Calu3 (cell line): ENCODE measurements around the gene CSMD2. TPM values are rescaled to one million over a fixed set of nuclear protein-coding genes. Genes with fewer than 3 reads are reported as not detected.

Experiments
- BruUV-seq: library from RNA; stranded (reverse); fragments of 400-500 nt; replicated peaks from 2 replicates; lab custom pipeline; 2021; lab: Mats Ljungman, UMichigan
- CTCF ChIA-PET: fragments of 300-600 bp; sonication (Branson Sonifier 250); formaldehyde crosslinking; loops from one replicate; lab custom pipeline; 2022; ENCODE audit warnings: antibody characterized with exemption; lab: Charles Lee
- DNase-seq: peaks from one replicate; pipeline ENCODE4 v3.0.0; 2022
- H3K27ac Mint-ChIP-seq: one replicate; pipeline ENCODE4 v1.8.0; 2022; ENCODE audit warnings: mixed read lengths; ENCODE audit not compliant: unreplicated experiment
- H3K27me3 Mint-ChIP-seq: one replicate; pipeline ENCODE4 v1.8.0; 2022; ENCODE audit warnings: mixed read lengths; ENCODE audit not compliant: unreplicated experiment
- H3K36me3 Mint-ChIP-seq: one replicate; pipeline ENCODE4 v1.8.0; 2022; ENCODE audit warnings: mild to moderate bottlenecking, moderate library complexity, mixed read lengths; ENCODE audit not compliant: insufficient read depth, unreplicated experiment
- H3K4me1 Mint-ChIP-seq: one replicate; pipeline ENCODE4 v1.8.0; 2022; ENCODE audit warnings: mild to moderate bottlenecking, low read depth, mixed read lengths; ENCODE audit not compliant: unreplicated experiment
- H3K4me3 Mint-ChIP-seq: one replicate; pipeline ENCODE4 v1.8.0; 2022; ENCODE audit warnings: mild to moderate bottlenecking, low read depth, moderate library complexity, mixed read lengths; ENCODE audit not compliant: unreplicated experiment
- H3K9me3 Mint-ChIP-seq: one replicate; pipeline ENCODE4 v1.8.0; 2022; ENCODE audit warnings: low read depth, mixed read lengths; ENCODE audit not compliant: unreplicated experiment
- intact Hi-C: fragments of 100-400 bp; cut with micrococcal nuclease; formaldehyde crosslinking; loops from one replicate; pipeline ENCODE4 v1.10.0; 2022; ENCODE audit not compliant: unreplicated experiment
- total RNA-seq: library from RNA; stranded (reverse); gene quantifications from 2 replicates; pipeline ENCODE4 v1.2.3, GENCODE V29; 2022
- TF ChIP-seq, protein P1 (sequence below): fragments of 200-600 bp; IDR thresholded peaks from one replicate; pipeline ENCODE4 v1.8.0; 2022; ENCODE audit warnings: antibody characterized with exemption; ENCODE audit not compliant: unreplicated experiment

Gene CSMD2
- total RNA-seq, 1 experiment from 2014 or later = not detected

DNA sequence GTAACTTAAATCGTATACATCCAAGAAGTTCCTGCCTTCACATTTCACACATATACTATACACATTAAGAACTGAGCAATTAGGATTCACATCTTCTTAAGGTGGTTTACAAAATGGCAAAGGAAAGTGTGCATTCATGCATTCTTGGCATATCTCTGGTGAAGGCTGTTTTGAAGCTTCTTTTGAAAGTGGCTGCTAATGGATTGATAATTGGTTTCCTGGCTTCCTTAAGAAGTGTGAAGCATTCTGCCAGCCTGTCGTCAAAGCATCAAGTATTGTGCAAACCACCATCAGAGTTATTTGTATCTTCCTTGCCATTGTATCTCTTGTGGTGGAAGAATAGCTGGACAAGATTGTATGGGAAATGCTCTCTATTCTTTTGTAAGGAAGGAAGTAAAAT lies 396.2 kb downstream of the CSMD2 start:
- Mint-ChIP-seq H3K27ac (no peak overlapping the region), H3K4me1 (no peaks in the 10 kb centered on the region), H3K36me3 (no peaks in the 10 kb centered on the region), H3K27me3 (no peaks in the 10 kb centered on the region), H3K4me3 (no peak overlapping the region), H3K9me3 (peaks cover 3% of the 10 kb centered on the region)
- no peak for DNase-seq
- CTCF ChIA-PET = no interaction called here
- no TSS peak for BruUV-seq
- TF ChIP-seq, protein P1, sequence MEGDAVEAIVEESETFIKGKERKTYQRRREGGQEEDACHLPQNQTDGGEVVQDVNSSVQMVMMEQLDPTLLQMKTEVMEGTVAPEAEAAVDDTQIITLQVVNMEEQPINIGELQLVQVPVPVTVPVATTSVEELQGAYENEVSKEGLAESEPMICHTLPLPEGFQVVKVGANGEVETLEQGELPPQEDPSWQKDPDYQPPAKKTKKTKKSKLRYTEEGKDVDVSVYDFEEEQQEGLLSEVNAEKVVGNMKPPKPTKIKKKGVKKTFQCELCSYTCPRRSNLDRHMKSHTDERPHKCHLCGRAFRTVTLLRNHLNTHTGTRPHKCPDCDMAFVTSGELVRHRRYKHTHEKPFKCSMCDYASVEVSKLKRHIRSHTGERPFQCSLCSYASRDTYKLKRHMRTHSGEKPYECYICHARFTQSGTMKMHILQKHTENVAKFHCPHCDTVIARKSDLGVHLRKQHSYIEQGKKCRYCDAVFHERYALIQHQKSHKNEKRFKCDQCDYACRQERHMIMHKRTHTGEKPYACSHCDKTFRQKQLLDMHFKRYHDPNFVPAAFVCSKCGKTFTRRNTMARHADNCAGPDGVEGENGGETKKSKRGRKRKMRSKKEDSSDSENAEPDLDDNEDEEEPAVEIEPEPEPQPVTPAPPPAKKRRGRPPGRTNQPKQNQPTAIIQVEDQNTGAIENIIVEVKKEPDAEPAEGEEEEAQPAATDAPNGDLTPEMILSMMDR = no peak
- intact Hi-C loops = no loop called here

DNA sequence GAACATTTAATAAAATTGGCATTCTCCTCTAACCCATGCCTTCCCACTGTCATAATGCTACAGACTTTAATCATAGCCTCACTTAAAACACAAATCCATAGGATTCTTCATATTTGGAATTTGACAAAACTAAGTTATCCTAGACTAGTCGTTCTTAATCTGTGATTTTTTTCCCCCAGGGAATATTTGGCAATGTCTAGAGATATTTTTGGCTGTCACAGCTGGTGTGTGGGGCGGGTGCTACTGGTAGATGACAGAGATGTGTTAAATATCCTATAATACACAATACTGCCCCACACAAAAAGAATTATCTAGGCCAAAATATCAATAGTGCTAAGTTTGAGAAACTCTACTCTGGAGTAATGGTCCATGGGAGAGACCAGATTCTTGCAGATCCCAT lies 396.9 kb downstream of the CSMD2 start:
- intact Hi-C loops = no loop called here
- no peaks in the 10 kb centered on the region for H3K36me3 Mint-ChIP-seq
- H3K4me3 Mint-ChIP-seq = no peak overlapping the region
- DNase-seq = no peak
- H3K27me3 Mint-ChIP-seq = no peaks in the 10 kb centered on the region
- H3K27ac Mint-ChIP-seq = no peak overlapping the region
- CTCF ChIA-PET = no interaction called here
- no peaks in the 10 kb centered on the region for H3K4me1 Mint-ChIP-seq
- H3K9me3 Mint-ChIP-seq = peaks cover 3% of the 10 kb centered on the region
- BruUV-seq = no TSS peak
- TF ChIP-seq, protein P1 = no peak

DNA sequence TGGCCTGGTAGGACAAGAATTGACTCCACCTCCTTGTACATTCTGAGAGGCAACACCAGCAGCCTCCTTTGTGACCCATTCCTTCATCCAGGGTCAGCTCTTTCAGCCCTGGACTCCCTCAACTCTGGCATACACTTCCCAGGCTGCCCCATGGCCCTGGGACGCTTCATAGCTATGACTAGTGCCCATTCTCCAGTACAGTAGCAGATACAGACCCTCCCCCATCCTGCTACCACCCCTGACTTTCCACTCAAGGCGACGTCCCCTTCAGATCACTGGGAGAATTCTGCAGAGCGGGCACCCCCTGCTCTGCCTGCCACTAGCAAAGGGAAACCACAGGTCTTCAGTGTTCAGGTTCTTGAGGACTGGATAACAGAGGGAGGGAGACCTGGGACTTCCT lies 400.9 kb downstream of the CSMD2 start:
- Mint-ChIP-seq H3K9me3 (peaks cover 3% of the 10 kb centered on the region), H3K36me3 (no peaks in the 10 kb centered on the region), H3K27me3 (no peaks in the 10 kb centered on the region), H3K27ac (no peak overlapping the region), H3K4me1 (no peaks in the 10 kb centered on the region), H3K4me3 (no peak overlapping the region)
- TF ChIP-seq, protein P1 = no peak
- BruUV-seq = no TSS peak
- CTCF ChIA-PET = no interaction called here
- intact Hi-C loops = no loop called here
- DNase-seq = no peak

- H3K36me3 Mint-ChIP-seq = no peaks in the 10 kb centered on the region
- no TSS peak for BruUV-seq
- H3K27me3 Mint-ChIP-seq = no peaks in the 10 kb centered on the region
- DNase-seq = no peak
- no peak overlapping the region for H3K4me3 Mint-ChIP-seq
- TF ChIP-seq, protein P1 = no peak
- CTCF ChIA-PET = no interaction called here
- no peaks in the 10 kb centered on the region for H3K4me1 Mint-ChIP-seq
- intact Hi-C loops = no loop called here
- no peak overlapping the region for H3K27ac Mint-ChIP-seq
- H3K9me3 Mint-ChIP-seq = peaks cover 6% of the 10 kb centered on the region
Observed at GRCh38 chr1:33763406-33763805, 401.6 kb downstream of the CSMD2 start.
